Small intestine (tissue), 7 donors: ENCODE data around the gene P2RX7. TPM values are rescaled to one million over a fixed set of nuclear protein-coding genes. Genes with fewer than 3 reads are reported as not detected.

ENCODE experiments used
- DNase-seq, 2 donors: peaks; one replicate each; pipeline versions ENCODE4 v3.0.0 to v3.0.0-alpha.2; 2013
- FAIRE-seq: peaks from 2 replicates; lab custom pipeline; 2012; peaks lifted over from hg19 to GRCh38; lab: Jason Lieb, UNC
- H3K27ac ChIP-seq, 3 donors: one replicate each; pipeline ENCODE4 v1.5.1; 2013; ENCODE audit warnings: low read length in 2 of 3, mild to moderate bottlenecking in 2 of 3, control low read depth in 1 of 3, inconsistent platforms in 1 of 3, low read depth in 1 of 3, moderate library complexity in 1 of 3
- H3K27me3 ChIP-seq, 3 donors: one replicate each; pipeline ENCODE4 v1.6.1; 2013; ENCODE audit warnings: low read length in 3 of 3, inconsistent platforms in 1 of 3; ENCODE audit not compliant: control insufficient read depth in 3 of 3, insufficient read depth in 3 of 3
- H3K36me3 ChIP-seq, 3 donors: one replicate each; pipeline ENCODE4 v1.6.1; 2013; ENCODE audit warnings: low read length in 3 of 3, inconsistent platforms in 1 of 3, low read depth in 1 of 3, mild to moderate bottlenecking in 1 of 3, moderate library complexity in 1 of 3; ENCODE audit not compliant: control insufficient read depth in 3 of 3, insufficient read depth in 2 of 3
- H3K4me1 ChIP-seq, 3 donors: one replicate each; pipeline ENCODE4 v1.6.1; 2013; ENCODE audit warnings: low read length in 2 of 3, inconsistent platforms in 1 of 3, low read depth in 1 of 3, mild to moderate bottlenecking in 1 of 3, moderate library complexity in 1 of 3; ENCODE audit not compliant: control insufficient read depth in 3 of 3, insufficient read depth in 2 of 3
- H3K4me3 ChIP-seq, 3 donors: one replicate each; pipeline ENCODE4 v1.5.1; 2013; ENCODE audit warnings: low read length in 3 of 3, control low read depth in 1 of 3, inconsistent platforms in 1 of 3, low read depth in 1 of 3, mild to moderate bottlenecking in 1 of 3, moderate library complexity in 1 of 3
- H3K9me3 ChIP-seq, 2 donors: one replicate each; pipeline ENCODE4 v1.6.1; 2013; ENCODE audit warnings: low read depth in 1 of 2, low read length in 1 of 2; ENCODE audit not compliant: control insufficient read depth in 2 of 2, insufficient read depth in 1 of 2
- WGBS, 3 donors: extraction: QIAGEN DNeasy Blood & Tissue Kit; methylation state at CpG; one replicate each; pipeline ENCODE4 v1.1.7; 2013; 5-methylcytosine and 5-hydroxymethylcytosine counted together
- polyA plus RNA-seq, 4 donors: library from polyadenylated mRNA; stranded (reverse) in 3 of 4; unstranded in 1 of 4; fragments of 200-250 nt in 3 of 4; fragments of 120-200 nt in 1 of 4; gene quantifications; one replicate each; pipeline versions ENCODE4 v1.2.1 to v1.2.3, GENCODE V29; 2013
- donor health status: healthy with polysubstance abuse.
- donor health status: control.
- donor health status: control.
- donor health status: Bipolar disorder and iron deficiency.
- donor health status: healthy.

Gene P2RX7
- polyA plus RNA-seq, 4 donors, result 0.27 to 0.66 (median 0.62) TPM; not detected in 1

DNA sequence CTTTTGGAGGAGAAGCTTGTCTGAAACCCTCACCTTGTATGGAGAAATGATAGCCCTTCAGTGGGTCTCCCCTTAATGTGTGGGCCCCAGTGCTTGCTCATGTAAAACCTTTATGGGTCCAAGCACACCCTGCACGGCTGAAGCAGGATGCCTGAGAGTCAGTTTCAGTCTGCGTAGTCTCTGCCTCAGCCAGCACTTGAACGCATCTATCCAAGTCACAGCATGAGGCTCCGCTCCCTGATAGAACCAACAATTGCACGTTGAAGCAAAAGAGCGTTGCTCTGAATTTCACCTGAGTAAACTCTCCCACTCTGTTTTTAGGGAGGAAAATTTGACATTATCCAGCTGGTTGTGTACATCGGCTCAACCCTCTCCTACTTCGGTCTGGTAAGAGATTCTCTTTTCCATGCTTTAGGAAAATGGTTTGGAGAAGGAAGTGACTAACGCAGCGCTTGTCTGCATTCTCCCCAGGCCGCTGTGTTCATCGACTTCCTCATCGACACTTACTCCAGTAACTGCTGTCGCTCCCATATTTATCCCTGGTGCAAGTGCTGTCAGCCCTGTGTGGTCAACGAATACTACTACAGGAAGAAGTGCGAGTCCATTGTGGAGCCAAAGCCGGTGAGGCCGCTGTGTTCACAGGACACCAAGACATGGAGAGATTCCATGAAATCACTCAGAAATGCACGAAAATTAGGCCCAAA lies 44.3 kb downstream of the P2RX7 start:
- FAIRE-seq (no peak), DNase-seq (no peak)
- H3K27ac ChIP-seq, result no peak overlapping the region
- no peaks in the 10 kb centered on the region for H3K4me1 ChIP-seq
- H3K4me3 ChIP-seq, result no peak overlapping the region
- no peaks in the 10 kb centered on the region for H3K27me3 ChIP-seq
- WGBS, 3 donors, result 91% methylated on average over 19 of the region's 19 CpGs
- H3K36me3 ChIP-seq, result no peaks in the 10 kb centered on the region
- no peaks in the 10 kb centered on the region for H3K9me3 ChIP-seq

DNA sequence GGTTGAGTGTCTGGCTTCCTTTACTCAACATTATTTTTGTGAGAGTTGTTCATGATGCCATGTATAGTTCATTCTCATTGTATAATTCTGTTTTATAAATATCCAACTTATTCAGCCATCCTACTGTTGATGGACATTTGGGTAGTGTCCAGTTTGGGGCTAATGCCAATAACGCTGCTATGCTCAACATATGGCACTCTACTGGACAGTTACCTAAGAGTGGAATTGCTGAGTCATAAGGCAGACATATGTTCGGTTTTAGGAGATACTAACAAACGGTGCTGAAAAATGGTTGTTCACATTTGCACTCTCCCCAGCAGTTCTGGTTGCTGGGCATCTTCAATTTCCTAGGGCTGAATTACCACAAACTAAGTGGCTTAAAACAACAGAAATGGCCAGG lies 48.5 kb downstream of the P2RX7 start:
- 73 to 93% (median 91%) methylated on average over 3 of the region's 3 CpGs for WGBS, 3 donors
- DNase-seq (no peak), FAIRE-seq (no peak)
- Histone ChIP-seq H3K36me3 (peaks cover 0 to 3% (median 0%) of the 10 kb centered on the region in 3 donors), H3K9me3 (peaks cover 0 to 4% of the 10 kb centered on the region in 2 donors), H3K4me3 (no peak overlapping the region), H3K4me1 (no peaks in the 10 kb centered on the region), H3K27me3 (no peaks in the 10 kb centered on the region), H3K27ac (no peak overlapping the region)

DNA sequence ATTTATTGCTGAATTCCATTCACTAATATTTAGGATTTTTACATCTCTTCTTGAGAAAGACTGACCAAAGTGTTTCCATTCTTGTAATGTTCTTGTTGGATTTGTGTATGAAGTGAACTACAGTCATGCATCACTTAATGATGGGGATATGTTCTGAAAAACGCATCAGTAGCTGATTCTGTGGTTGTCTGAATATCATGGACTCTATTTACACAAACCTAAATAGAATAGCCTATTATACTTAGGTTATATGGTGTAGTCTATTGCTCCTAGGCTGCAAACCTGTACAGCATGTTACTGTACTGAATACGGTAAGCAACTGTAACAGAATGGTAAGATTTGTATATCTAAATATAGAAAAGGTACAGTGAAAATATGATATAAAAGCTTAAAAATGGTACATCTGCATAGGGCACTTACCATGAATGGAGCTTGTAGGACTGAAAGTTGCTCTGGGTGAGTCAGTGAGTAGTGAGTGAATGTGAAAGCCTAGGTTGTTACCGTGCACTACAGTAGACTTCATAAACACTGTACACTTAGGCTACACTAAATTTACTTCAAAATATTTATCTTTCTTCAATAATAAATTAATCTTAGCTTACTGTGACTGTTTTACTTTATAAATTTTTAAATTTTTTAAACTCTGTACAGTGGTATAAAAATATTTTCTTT lies 49.7 kb downstream of the P2RX7 start:
- Histone ChIP-seq H3K9me3 (peaks cover 0 to 5% of the 10 kb centered on the region in 2 donors), H3K27ac (no peak overlapping the region), H3K36me3 (peaks cover 0 to 3% (median 0%) of the 10 kb centered on the region in 3 donors), H3K4me1 (no peaks in the 10 kb centered on the region), H3K27me3 (no peaks in the 10 kb centered on the region), H3K4me3 (no peak overlapping the region)
- WGBS, 3 donors, result 78 to 85% (median 84%) methylated on average over 3 of the region's 3 CpGs
- DNase-seq (no peak), FAIRE-seq (no peak)

DNA sequence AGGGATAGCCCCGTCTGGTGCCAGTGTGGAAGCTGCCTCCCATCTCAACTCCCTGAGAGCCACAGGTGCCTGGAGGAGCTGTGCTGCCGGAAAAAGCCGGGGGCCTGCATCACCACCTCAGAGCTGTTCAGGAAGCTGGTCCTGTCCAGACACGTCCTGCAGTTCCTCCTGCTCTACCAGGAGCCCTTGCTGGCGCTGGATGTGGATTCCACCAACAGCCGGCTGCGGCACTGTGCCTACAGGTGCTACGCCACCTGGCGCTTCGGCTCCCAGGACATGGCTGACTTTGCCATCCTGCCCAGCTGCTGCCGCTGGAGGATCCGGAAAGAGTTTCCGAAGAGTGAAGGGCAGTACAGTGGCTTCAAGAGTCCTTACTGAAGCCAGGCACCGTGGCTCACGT lies 51.7 kb downstream of the P2RX7 start:
- no peak for DNase-seq
- FAIRE-seq, result no peak
- no peaks in the 10 kb centered on the region for H3K4me1 ChIP-seq
- H3K27me3 ChIP-seq, result no peaks in the 10 kb centered on the region
- peaks cover 0 to 5% of the 10 kb centered on the region in 2 donors for H3K9me3 ChIP-seq
- no peak overlapping the region for H3K27ac ChIP-seq
- H3K4me3 ChIP-seq, result no peak overlapping the region
- 85 to 93% (median 91%) methylated on average over 15 of the region's 15 CpGs for WGBS, 3 donors
- peaks cover 0 to 3% (median 0%) of the 10 kb centered on the region in 3 donors for H3K36me3 ChIP-seq

DNA sequence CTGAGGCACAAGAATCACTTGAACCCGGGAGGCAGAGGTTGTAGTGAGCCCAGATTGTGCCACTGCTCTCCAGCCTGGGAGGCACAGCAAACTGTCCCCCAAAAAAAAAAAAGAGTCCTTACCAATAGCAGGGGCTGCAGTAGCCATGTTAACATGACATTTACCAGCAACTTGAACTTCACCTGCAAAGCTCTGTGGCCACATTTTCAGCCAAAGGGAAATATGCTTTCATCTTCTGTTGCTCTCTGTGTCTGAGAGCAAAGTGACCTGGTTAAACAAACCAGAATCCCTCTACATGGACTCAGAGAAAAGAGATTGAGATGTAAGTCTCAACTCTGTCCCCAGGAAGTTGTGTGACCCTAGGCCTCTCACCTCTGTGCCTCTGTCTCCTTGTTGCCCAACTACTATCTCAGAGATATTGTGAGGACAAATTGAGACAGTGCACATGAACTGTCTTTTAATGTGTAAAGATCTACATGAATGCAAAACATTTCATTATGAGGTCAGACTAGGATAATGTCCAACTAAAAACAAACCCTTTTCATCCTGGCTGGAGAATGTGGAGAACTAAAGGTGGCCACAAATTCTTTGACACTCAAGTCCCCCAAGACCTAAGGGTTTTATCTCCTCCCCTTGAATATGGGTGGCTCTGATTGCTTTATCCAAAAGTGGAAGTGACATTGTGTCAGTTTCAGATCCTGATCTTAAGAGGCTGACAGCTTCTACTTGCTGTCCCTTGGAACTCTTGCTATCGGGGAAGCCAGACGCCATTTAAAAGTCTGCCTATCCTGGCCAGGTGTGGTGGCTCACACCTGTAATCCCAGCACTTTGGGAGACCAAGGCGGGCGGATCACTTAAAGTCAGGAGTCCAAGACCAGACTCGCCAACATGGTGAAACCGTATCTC lies 52.6 kb downstream of the P2RX7 start:
- peaks cover 0 to 3% (median 0%) of the 10 kb centered on the region in 3 donors for H3K36me3 ChIP-seq
- FAIRE-seq (no peak), DNase-seq (no peak)
- H3K4me3 ChIP-seq, result no peak overlapping the region
- H3K4me1 ChIP-seq, result no peaks in the 10 kb centered on the region
- no peak overlapping the region for H3K27ac ChIP-seq
- 92 to 98% (median 96%) methylated on average over 7 of the region's 7 CpGs for WGBS, 3 donors
- no peaks in the 10 kb centered on the region for H3K27me3 ChIP-seq
- peaks cover 0 to 5% of the 10 kb centered on the region in 2 donors for H3K9me3 ChIP-seq

DNA sequence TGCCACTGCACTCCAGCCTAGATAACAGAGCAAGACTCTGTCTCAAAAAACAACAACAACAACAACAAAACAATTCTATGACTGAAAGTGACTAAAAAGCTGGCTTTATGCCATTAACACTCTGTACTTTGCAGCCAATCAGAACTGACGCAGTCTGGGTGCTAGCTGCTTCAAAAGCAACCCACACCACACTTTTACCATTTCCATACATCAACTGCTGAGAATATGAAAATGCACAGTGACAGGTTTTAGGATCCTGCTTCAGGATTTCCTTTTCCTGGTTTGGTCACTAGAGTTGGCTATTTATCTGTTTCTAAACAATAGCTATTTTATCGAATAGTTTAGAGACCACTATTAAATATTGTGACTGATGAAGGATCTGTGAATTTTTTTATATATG lies 54.1 kb downstream of the P2RX7 start:
- Histone ChIP-seq H3K9me3 (peaks cover 0 to 5% of the 10 kb centered on the region in 2 donors), H3K27ac (no peak overlapping the region), H3K4me3 (no peak overlapping the region), H3K36me3 (peaks cover 0 to 3% (median 0%) of the 10 kb centered on the region in 3 donors), H3K4me1 (no peaks in the 10 kb centered on the region), H3K27me3 (no peaks in the 10 kb centered on the region)
- WGBS, 3 donors, result 85 to 94% (median 89%) methylated on average over 2 of the region's 2 CpGs
- FAIRE-seq, result no peak
- no peak for DNase-seq

DNA sequence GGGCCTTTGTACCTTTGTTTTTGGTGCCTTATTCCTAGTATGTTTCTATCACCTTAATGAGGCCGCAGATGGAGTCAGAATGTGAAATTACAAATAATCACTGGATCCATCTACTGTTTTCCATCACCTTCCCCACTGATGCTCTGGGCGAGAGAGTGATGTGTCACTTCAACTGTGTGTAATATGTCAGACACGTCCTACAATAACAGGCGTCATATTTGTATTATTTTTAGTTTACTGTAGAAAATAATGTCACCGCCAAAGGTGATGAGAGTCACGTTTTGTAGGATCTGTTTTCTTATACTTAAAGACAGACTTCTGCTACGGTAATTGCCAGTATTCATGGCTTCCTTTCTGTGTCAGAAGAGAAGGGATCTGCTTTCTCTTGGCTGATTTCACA lies 54.8 kb downstream of the P2RX7 start:
- H3K27ac ChIP-seq, result no peak overlapping the region
- no peak for FAIRE-seq

DNA sequence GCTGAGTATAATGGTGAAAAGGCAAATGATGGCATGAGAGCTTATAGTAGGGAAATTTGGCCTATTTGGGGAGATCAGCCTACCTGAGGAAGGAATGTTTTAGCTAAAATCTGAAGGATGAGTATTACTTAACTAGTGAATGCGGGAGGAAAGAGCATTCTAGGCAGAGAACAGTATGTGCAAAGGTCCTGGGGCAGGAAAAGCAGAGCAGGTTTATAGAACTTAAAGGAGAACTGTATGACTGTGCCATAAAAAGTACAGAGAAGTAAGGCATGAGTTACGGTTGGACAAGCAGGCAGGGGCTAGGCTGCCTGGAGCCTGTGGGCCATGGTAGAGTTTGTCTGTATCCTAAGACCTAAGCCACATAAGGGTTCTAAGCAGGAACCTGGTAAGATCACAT lies 55.6 kb downstream of the P2RX7 start:
- Histone ChIP-seq H3K27ac (no peak overlapping the region), H3K27me3 (no peaks in the 10 kb centered on the region), H3K4me1 (no peaks in the 10 kb centered on the region), H3K4me3 (no peak overlapping the region), H3K36me3 (peaks cover 0 to 3% (median 0%) of the 10 kb centered on the region in 3 donors), H3K9me3 (peaks cover 0 to 5% of the 10 kb centered on the region in 2 donors)
- 97 to 98% (median 98%) methylated on average over 2 of the region's 2 CpGs for WGBS, 3 donors
- DNase-seq (no peak), FAIRE-seq (no peak)

More for the DNA sequence above, 54.8 kb downstream of the P2RX7 start:
- Histone ChIP-seq H3K4me3 (no peak overlapping the region), H3K4me1 (no peaks in the 10 kb centered on the region), H3K27me3 (no peaks in the 10 kb centered on the region), H3K9me3 (peaks cover 0 to 5% of the 10 kb centered on the region in 2 donors), H3K36me3 (peaks cover 0 to 3% (median 0%) of the 10 kb centered on the region in 3 donors)
- no peak for DNase-seq
- 87 to 95% (median 94%) methylated on average over 7 of the region's 7 CpGs for WGBS, 3 donors
